ENCODE results near the gene PBXIP1. TPM values are rescaled to one million over a fixed set of nuclear protein-coding genes. Genes with fewer than 3 reads are reported as not detected.

Gene PBXIP1
- total and polyA plus RNA-seq, 4 donors = 3.8 to 42.8 (median 20.5) TPM

Small RNAs within 50 kb of the gene (small RNA-seq; reads per million reads assigned to genes)
- gene MIR4258 (not detected), gene RF00017 (not detected)

Other genes starting within 250 kb of the PBXIP1 start
- gene KCNN3, start 85.8 kb downstream of the PBXIP1 start, total RNA-seq = under 1 TPM; 0.14 to 0.17 TPM
- under 1 TPM; 0.09 to 0.68 TPM for gene KCNN3, start 85.8 kb downstream of the PBXIP1 start, polyA plus RNA-seq
- 10 to 100 TPM in 1 of 2 donors, 1 to 10 TPM in 1; 9.7 to 14.6 TPM for gene PMVK, start 19.4 kb downstream of the PBXIP1 start, total RNA-seq
- 10 to 100 TPM; 22.6 to 37.3 TPM for gene PMVK, start 19.4 kb downstream of the PBXIP1 start, polyA plus RNA-seq
- 1 to 10 TPM; 6.5 to 7.4 TPM for gene PYGO2, start 5.7 kb upstream of the PBXIP1 start, total RNA-seq
- gene PYGO2, start 5.7 kb upstream of the PBXIP1 start, polyA plus RNA-seq = 1 to 10 TPM; 5.0 to 8.2 TPM
- gene SHC1, start 14.6 kb upstream of the PBXIP1 start, total RNA-seq = 10 to 100 TPM; 53.2 to 65.5 TPM
- 10 to 100 TPM; 27.2 to 62.8 TPM for gene SHC1, start 14.6 kb upstream of the PBXIP1 start, polyA plus RNA-seq
- 10 to 100 TPM; 32.4 to 54.4 TPM for gene CKS1B, start 18.6 kb upstream of the PBXIP1 start, total RNA-seq
- gene CKS1B, start 18.6 kb upstream of the PBXIP1 start, polyA plus RNA-seq = 10 to 100 TPM; 34.3 to 57.9 TPM
- 10 to 100 TPM; 10.4 to 20.2 TPM for gene FLAD1, start 27.2 kb upstream of the PBXIP1 start, total RNA-seq
- 10 to 100 TPM; 24.7 to 31.6 TPM for gene FLAD1, start 27.2 kb upstream of the PBXIP1 start, polyA plus RNA-seq
- gene LENEP, start 37.5 kb upstream of the PBXIP1 start, total RNA-seq = under 1 TPM in 1 of 2 donors, not detected in 1; 0.42 TPM
- gene LENEP, start 37.5 kb upstream of the PBXIP1 start, polyA plus RNA-seq = not detected
- gene ZBTB7B, start 46.7 kb upstream of the PBXIP1 start, total RNA-seq = 10 to 100 TPM; 10.3 to 50.2 TPM
- gene ZBTB7B, start 46.7 kb upstream of the PBXIP1 start, polyA plus RNA-seq = 10 to 100 TPM in 1 of 2 donors, 1 to 10 TPM in 1; 7.0 to 31.9 TPM
- under 1 TPM in 1 of 2 donors, not detected in 1; 0.25 TPM for gene DCST2, start 77.7 kb upstream of the PBXIP1 start, total RNA-seq
- gene DCST2, start 77.7 kb upstream of the PBXIP1 start, polyA plus RNA-seq = under 1 TPM; 0.27 to 0.53 TPM
- gene DCST1, start 77.7 kb upstream of the PBXIP1 start, total RNA-seq = not detected
- not detected for gene DCST1, start 77.7 kb upstream of the PBXIP1 start, polyA plus RNA-seq
- gene ADAM15, start 95.2 kb upstream of the PBXIP1 start, total RNA-seq = 10 to 100 TPM; 10.8 to 26.8 TPM
- 10 to 100 TPM; 16.0 to 19.0 TPM for gene ADAM15, start 95.2 kb upstream of the PBXIP1 start, polyA plus RNA-seq
- gene EFNA4, start 107.6 kb upstream of the PBXIP1 start, total RNA-seq = 1 to 10 TPM; 1.8 to 2.9 TPM
- gene EFNA4, start 107.6 kb upstream of the PBXIP1 start, polyA plus RNA-seq = 1 to 10 TPM; 3.6 to 4.7 TPM
- gene EFNA3, start 122.7 kb upstream of the PBXIP1 start, total RNA-seq = under 1 TPM; 0.47 to 0.75 TPM
- 1 to 10 TPM; 1.4 to 3.7 TPM for gene EFNA3, start 122.7 kb upstream of the PBXIP1 start, polyA plus RNA-seq
- gene EFNA1, start 171.8 kb upstream of the PBXIP1 start, total RNA-seq = 100 to 1,000 TPM in 1 of 2 donors, 10 to 100 TPM in 1; 58.6 to 180 TPM
- 100 to 1,000 TPM; 177 to 236 TPM for gene EFNA1, start 171.8 kb upstream of the PBXIP1 start, polyA plus RNA-seq
- gene SLC50A1, start 179.8 kb upstream of the PBXIP1 start, total RNA-seq = 10 to 100 TPM; 12.7 to 23.3 TPM
- 10 to 100 TPM; 17.3 to 19.1 TPM for gene SLC50A1, start 179.8 kb upstream of the PBXIP1 start, polyA plus RNA-seq
- 10 to 100 TPM; 27.3 to 62.4 TPM for gene DPM3, start 184.4 kb upstream of the PBXIP1 start, total RNA-seq
- gene DPM3, start 184.4 kb upstream of the PBXIP1 start, polyA plus RNA-seq = 100 to 1,000 TPM in 1 of 2 donors, 10 to 100 TPM in 1; 75.8 to 134 TPM
- gene KRTCAP2, start 217.2 kb upstream of the PBXIP1 start, total RNA-seq = 10 to 100 TPM; 49.8 TPM
- 100 to 1,000 TPM; 150 to 224 TPM for gene KRTCAP2, start 217.2 kb upstream of the PBXIP1 start, polyA plus RNA-seq
- gene TRIM46, start 217.8 kb upstream of the PBXIP1 start, total RNA-seq = under 1 TPM; 0.14 to 0.17 TPM
- under 1 TPM; 0.07 to 0.11 TPM for gene TRIM46, start 217.8 kb upstream of the PBXIP1 start, polyA plus RNA-seq

Data from liver (tissue), 5 donors.